ENCODE results near the gene NRCAM. TPM values are rescaled to one million over a fixed set of nuclear protein-coding genes. Genes with fewer than 3 reads are reported as not detected.

Gene NRCAM
- total and polyA plus RNA-seq, 10 of the 15 experiments (the other 5 are each of a cell fraction or from before 2014, with no cell fraction given) = 0.30 to 2.0 (median 1.0) TPM

- H3K79me2 ChIP-seq (ENCODE audit: control insufficient read depth, insufficient read depth, low read length) = no peaks in the 10 kb centered on the region
- RAD21 ChIA-PET (ENCODE audit: unreplicated experiment) = no interaction called here
- no peaks in the 10 kb centered on the region for H4K20me1 ChIP-seq (ENCODE audit: control insufficient read depth, insufficient read depth)
- SMC1A ChIA-PET (ENCODE audit: uncharacterized antibody, unreplicated experiment) = no interaction called here
- no peak for DNase-seq (ENCODE audit: low read depth, low spot score)
- POLR2A ChIA-PET = no interaction called here
- H3K9ac ChIP-seq (ENCODE audit: control insufficient read depth, insufficient read depth, low read length) = no peak overlapping the region
- WGBS (ENCODE audit: insufficient coverage, insufficient replicate concordance, low lambda C conversion rate, missing lambda C conversion rate) = 53% methylated on average over 3 of the region's 3 CpGs
- CTCF ChIA-PET = no interaction called here
- no peak overlapping the region for H3K4me2 ChIP-seq (ENCODE audit: control insufficient read depth, insufficient read depth)
- no peak for ATAC-seq
- in situ Hi-C loops (cut with MboI) (no loop called here), intact Hi-C loops (cut with micrococcal nuclease; ENCODE audit: unreplicated experiment) (no loop called here)
- no peaks in the 10 kb centered on the region for H3K9me3 ChIP-seq (replicated peaks; ENCODE audit: control insufficient read depth, insufficient read depth, low read length)
- peaks cover 2 to 5% of the 10 kb centered on the region in 2 experiments; a peak in 2 of 4 replicates for H3K27me3 ChIP-seq (replicated peaks in 1 of 2; ENCODE audit: control insufficient read depth in 2 of 2, insufficient read depth in 2 of 2, low read length in 1 of 2)
- H3K4me3 ChIP-seq = no peak overlapping the region
- no peaks in the 10 kb centered on the region for H3K36me3 ChIP-seq (ENCODE audit: control insufficient read depth in 2 of 2, insufficient read depth in 2 of 2, low read length in 1 of 2)
- no TSS peak for BruUV-seq (replicated peaks)
- no peak overlapping the region for H2AFZ ChIP-seq (ENCODE audit: control insufficient read depth, low read depth, low read length)
- H3K27ac ChIP-seq (ENCODE audit: control insufficient read depth, insufficient read depth) = no peak overlapping the region
- FAIRE-seq = no peak
- no peaks in the 10 kb centered on the region for H3K4me1 ChIP-seq (ENCODE audit: control insufficient read depth, insufficient read depth, low read length)
- no peak for TF ChIP-seq HDGF (IDR thresholded peaks at IDR 0.05)
- TF ChIP-seq POLR2AphosphoS5 (IDR thresholded peaks at IDR 0.05; ENCODE audit: low read length) = no peak
- TF ChIP-seq, protein P1, sequence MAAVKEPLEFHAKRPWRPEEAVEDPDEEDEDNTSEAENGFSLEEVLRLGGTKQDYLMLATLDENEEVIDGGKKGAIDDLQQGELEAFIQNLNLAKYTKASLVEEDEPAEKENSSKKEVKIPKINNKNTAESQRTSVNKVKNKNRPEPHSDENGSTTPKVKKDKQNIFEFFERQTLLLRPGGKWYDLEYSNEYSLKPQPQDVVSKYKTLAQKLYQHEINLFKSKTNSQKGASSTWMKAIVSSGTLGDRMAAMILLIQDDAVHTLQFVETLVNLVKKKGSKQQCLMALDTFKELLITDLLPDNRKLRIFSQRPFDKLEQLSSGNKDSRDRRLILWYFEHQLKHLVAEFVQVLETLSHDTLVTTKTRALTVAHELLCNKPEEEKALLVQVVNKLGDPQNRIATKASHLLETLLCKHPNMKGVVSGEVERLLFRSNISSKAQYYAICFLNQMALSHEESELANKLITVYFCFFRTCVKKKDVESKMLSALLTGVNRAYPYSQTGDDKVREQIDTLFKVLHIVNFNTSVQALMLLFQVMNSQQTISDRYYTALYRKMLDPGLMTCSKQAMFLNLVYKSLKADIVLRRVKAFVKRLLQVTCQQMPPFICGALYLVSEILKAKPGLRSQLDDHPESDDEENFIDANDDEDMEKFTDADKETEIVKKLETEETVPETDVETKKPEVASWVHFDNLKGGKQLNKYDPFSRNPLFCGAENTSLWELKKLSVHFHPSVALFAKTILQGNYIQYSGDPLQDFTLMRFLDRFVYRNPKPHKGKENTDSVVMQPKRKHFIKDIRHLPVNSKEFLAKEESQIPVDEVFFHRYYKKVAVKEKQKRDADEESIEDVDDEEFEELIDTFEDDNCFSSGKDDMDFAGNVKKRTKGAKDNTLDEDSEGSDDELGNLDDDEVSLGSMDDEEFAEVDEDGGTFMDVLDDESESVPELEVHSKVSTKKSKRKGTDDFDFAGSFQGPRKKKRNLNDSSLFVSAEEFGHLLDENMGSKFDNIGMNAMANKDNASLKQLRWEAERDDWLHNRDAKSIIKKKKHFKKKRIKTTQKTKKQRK (IDR thresholded peaks at IDR 0.05; ENCODE audit: low read depth, low read length) = no peak
- TF ChIP-seq MYC (IDR thresholded peaks at IDR 0.05; ENCODE audit: insufficient read depth, insufficient read length, insufficient replicate concordance, low read length, severe bottlenecking) = no peak
- TF ChIP-seq, protein P2, sequence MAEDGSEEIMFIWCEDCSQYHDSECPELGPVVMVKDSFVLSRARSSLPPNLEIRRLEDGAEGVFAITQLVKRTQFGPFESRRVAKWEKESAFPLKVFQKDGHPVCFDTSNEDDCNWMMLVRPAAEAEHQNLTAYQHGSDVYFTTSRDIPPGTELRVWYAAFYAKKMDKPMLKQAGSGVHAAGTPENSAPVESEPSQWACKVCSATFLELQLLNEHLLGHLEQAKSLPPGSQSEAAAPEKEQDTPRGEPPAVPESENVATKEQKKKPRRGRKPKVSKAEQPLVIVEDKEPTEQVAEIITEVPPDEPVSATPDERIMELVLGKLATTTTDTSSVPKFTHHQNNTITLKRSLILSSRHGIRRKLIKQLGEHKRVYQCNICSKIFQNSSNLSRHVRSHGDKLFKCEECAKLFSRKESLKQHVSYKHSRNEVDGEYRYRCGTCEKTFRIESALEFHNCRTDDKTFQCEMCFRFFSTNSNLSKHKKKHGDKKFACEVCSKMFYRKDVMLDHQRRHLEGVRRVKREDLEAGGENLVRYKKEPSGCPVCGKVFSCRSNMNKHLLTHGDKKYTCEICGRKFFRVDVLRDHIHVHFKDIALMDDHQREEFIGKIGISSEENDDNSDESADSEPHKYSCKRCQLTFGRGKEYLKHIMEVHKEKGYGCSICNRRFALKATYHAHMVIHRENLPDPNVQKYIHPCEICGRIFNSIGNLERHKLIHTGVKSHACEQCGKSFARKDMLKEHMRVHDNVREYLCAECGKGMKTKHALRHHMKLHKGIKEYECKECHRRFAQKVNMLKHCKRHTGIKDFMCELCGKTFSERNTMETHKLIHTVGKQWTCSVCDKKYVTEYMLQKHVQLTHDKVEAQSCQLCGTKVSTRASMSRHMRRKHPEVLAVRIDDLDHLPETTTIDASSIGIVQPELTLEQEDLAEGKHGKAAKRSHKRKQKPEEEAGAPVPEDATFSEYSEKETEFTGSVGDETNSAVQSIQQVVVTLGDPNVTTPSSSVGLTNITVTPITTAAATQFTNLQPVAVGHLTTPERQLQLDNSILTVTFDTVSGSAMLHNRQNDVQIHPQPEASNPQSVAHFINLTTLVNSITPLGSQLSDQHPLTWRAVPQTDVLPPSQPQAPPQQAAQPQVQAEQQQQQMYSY (CRISPR knock-in tag; IDR thresholded peaks at IDR 0.05) = no peak
- TF ChIP-seq TCF7 (IDR thresholded peaks at IDR 0.05; ENCODE audit: borderline replicate concordance) = no peak
- no peak for TF ChIP-seq SP1 (IDR thresholded peaks at IDR 0.05; ENCODE audit: low read depth, low read length)
- TF ChIP-seq E2F4 (IDR thresholded peaks at IDR 0.05; ENCODE audit: low read depth, low read length) = no peak
- TF ChIP-seq, protein P3, sequence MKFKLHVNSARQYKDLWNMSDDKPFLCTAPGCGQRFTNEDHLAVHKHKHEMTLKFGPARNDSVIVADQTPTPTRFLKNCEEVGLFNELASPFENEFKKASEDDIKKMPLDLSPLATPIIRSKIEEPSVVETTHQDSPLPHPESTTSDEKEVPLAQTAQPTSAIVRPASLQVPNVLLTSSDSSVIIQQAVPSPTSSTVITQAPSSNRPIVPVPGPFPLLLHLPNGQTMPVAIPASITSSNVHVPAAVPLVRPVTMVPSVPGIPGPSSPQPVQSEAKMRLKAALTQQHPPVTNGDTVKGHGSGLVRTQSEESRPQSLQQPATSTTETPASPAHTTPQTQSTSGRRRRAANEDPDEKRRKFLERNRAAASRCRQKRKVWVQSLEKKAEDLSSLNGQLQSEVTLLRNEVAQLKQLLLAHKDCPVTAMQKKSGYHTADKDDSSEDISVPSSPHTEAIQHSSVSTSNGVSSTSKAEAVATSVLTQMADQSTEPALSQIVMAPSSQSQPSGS (IDR thresholded peaks at IDR 0.05; ENCODE audit: low read length) = no peak
- TF ChIP-seq BHLHE40 (IDR thresholded peaks at IDR 0.05; ENCODE audit: borderline replicate concordance in 1 of 2, low read depth in 2 of 2, low read length in 1 of 2) = no peak
- no peak for TF ChIP-seq RELA (IDR thresholded peaks at IDR 0.05; ENCODE audit: borderline replicate concordance, partially characterized antibody)
These were observed 168.4 kb downstream of the NRCAM start for GRCh38 chr7:108287857-108288256.
